A549 treated with RU486 at 1 μM for 4 hours (cell line): Measurements from ENCODE around the gene PCDHGA10. TPM values are rescaled to one million over a fixed set of nuclear protein-coding genes. Genes with fewer than 3 reads are reported as not detected.

Experiments
- total RNA-seq: library from RNA; stranded (reverse); fragments of 200-300 nt; extraction: Qiagen RNA extraction; gene quantifications from 5 replicates; pipeline ENCODE4 v1.2.3, GENCODE V29; 2022; ENCODE audit warnings: low read depth

Gene PCDHGA10
- total RNA-seq, result not detected in 5 replicates

DNA sequence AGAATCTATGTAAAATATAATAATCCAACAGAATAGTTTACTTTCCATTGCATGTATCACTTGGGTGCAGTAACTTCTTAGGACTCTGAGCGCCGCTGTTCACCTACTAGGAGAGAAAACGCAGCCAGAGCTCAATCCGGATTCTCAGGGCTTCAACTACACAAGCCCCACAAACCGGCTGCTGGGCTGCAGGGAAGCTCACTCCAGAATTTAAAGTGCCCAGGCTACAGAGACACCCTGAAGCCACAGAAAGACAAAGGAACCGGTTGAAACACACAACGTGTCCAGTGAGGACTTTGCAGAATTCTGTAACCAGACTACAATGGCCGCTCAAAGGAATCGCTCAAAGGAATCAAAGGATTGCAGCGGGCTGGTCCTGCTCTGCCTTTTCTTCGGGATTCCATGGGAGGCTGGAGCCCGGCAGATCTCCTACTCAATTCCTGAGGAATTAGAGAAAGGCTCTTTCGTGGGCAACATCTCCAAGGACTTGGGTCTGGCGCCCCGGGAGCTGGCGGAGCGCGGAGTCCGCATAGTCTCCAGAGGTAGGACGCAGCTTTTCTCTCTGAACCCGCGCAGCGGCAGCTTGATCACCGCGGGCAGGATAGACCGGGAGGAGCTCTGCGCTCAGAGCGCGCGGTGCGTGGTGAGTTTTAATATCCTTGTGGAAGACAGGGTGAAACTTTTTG is at the start of gene PCDHGA10:
Gene PCDHGA10, plus strand, starts transcription at position 134 of the 686 bp plus-strand sequence. Its CDS starts 189 bp downstream, at position 323.

GRCh38 chr5:141363952-141364660 is 48.7 kb upstream of the PCDHGA10 start, which contains the start of gene PCDHGA5:
Gene PCDHGA5 (plus strand): TSS chr5:141364162. CDS start chr5:141364331, 169 bp downstream.

GRCh38 chr5:141369994-141370848 is 42.6 kb upstream of the PCDHGA10 start, which contains the start of gene PCDHGB3:
Gene PCDHGB3 (plus strand): TSS chr5:141370242. CDS start chr5:141370395, 153 bp downstream.

DNA sequence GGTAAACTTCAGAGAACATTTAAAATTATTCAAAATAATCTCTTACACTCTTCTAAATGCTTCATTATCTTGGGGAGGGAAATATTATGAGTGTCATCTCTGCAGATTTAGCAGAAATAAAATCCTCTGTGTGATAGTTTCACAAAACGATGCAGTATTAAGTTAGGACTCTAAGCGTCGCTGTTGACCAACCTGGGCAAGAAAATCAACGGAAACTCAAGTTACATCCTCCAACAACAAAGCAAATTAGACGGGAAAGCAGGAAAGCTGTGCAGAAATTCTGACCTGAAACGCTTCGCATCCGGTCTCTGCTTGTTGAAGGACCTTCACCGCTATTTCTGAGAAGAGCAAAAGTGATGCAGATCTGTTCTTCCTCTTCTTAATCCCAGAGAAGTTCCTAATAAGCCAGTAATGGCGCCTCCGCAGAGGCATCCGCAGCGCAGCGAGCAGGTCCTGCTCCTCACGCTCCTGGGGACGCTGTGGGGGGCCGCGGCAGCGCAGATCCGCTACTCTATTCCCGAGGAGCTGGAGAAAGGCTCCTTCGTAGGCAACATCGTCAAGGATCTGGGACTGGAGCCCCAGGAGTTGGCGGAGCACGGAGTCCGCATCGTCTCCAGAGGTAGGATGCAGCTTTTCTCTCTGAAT is 39.0 kb upstream of the PCDHGA10 start, which contains the start of gene PCDHGA6:
Gene PCDHGA6, plus strand, starts transcription at position 219 of the 645 bp plus-strand sequence. Its CDS starts 193 bp downstream, at position 412.

DNA sequence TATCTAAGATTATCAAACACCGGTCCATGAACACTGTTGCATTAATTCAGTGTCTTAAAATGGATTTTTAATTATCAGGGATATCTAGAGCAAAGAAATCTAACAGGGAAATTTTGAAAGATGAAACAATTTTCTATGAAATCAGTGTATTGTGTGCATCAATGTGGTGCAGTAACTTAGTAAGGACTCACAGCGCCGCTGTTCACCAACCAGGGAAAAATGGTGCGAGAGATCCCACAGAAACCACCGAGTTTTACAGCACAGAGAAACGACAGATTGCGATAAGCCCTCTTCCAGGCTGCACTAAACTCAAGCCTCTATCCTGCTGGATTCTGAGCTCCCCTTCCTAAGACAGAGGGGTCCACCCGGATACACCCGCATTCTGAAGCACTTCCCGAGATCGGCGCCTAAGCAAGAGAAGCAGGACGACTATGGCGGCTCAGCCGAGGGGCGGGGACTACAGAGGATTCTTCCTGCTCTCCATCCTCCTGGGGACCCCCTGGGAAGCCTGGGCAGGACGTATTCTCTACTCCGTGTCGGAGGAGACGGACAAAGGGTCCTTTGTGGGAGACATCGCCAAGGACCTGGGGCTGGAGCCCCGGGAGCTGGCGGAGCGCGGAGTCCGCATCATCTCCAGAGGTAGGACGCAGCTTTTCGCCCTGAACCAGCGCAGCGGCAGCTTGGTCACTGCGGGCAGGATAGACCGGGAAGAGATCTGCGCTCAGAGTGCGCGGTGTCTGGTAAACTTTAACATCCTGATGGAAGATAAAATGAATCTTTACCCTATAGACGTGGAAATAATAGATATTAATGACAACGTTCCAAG is 30.1 kb upstream of the PCDHGA10 start, which contains the start of gene PCDHGA7:
Gene PCDHGA7, plus strand, starts transcription at position 274 of the 826 bp plus-strand sequence. Its CDS starts 158 bp downstream, at position 432.

DNA sequence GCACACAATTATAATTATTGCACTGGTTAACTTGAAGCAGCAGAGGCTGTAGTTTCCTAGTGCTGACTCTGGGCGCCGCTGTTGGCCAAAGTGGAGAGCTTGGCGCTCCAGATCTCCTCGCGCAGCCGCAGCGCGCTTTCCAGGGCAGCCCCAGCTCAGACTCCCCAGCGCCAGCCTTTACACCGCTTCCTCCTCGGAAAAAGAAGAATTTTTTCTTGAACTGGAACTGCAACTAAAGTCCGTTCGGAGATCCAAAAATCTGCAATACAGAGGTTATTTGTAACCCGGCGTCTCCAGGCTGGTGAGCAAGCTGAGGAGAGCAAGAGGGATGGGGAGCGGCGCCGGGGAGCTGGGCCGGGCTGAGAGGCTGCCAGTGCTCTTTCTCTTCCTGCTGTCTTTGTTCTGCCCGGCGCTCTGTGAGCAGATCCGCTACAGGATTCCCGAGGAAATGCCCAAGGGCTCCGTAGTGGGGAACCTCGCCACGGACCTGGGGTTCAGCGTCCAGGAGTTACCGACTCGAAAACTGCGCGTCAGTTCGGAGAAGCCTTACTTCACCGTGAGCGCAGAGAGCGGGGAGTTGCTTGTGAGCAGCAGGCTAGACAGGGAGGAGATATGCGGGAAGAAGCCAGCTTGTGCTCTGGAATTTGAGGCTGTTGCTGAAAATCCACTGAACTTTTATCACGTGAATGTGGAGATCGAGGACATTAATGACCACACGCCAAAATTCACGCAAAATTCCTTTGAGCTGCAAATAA is 25.1 kb upstream of the PCDHGA10 start, which contains the start of gene PCDHGB4:
Gene PCDHGB4, plus strand, starts transcription at position 142 of the 755 bp plus-strand sequence. Its CDS starts 187 bp downstream, at position 329.

GRCh38 chr5:141392429-141393198 is 20.2 kb upstream of the PCDHGA10 start, which contains the start of gene PCDHGA8:
Gene PCDHGA8 (plus strand): TSS chr5:141392633. CDS start chr5:141392814, 181 bp downstream.

GRCh38 chr5:141397756-141398551 is 14.8 kb upstream of the PCDHGA10 start, which contains the start of gene PCDHGB5:
Gene PCDHGB5 (plus strand): TSS chr5:141397947. CDS start chr5:141398128, 181 bp downstream.

DNA sequence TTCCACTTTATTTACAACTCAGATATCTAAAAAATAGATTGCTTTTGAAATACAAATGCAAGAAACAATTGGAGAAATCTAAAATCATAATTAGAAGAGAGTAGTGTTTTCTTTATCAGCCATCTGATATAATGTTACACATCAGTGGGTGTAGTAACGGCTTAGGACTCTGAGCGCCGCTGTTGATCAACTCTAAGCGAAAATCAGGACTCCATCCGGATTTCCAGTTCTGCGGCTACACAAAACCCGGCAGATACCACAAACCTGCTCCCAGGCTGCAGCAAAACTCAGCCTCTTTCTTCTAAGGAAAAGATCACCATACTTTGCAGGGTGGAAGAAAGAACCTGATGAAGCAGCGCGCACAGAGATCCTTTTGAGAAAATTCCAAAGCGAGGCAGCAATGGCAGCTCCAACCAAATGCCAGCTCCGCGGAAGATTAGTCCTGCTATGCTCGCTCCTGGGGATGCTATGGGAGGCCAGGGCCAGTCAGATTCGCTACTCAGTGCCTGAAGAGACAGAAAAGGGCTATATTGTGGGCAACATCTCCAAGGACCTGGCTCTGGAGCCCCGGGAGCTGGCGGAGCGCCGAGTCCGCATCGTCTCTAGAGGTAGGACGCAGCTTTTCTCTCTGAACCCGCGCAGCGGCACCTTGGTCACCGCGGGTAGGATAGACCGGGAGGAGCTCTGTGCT is 10.1 kb upstream of the PCDHGA10 start, which contains the start of gene PCDHGA9:
Gene PCDHGA9, plus strand, starts transcription at position 226 of the 691 bp plus-strand sequence. Its CDS starts 175 bp downstream, at position 401.

GRCh38 chr5:141407790-141408505 is 4.8 kb upstream of the PCDHGA10 start, which contains the start of gene PCDHGB6:
Gene PCDHGB6 (plus strand): TSS chr5:141408021. CDS start chr5:141408203, 182 bp downstream.

GRCh38 chr5:141417494-141418172 is 4.8 kb downstream of the PCDHGA10 start, which contains the start of gene PCDHGB7:
Gene PCDHGB7 (plus strand): TSS chr5:141417677. CDS start chr5:141417860, 183 bp downstream.

GRCh38 chr5:141420855-141421488 is 8.2 kb downstream of the PCDHGA10 start, which contains the start of gene PCDHGA11:
Gene PCDHGA11 (plus strand): TSS chr5:141421051. CDS start chr5:141421228, 177 bp downstream.

GRCh38 chr5:141430332-141431113 is 17.7 kb downstream of the PCDHGA10 start, which contains the start of gene PCDHGA12:
Gene PCDHGA12 (plus strand): TSS chr5:141430507. CDS start chr5:141430760, 253 bp downstream.

